Choroid plexus epithelial cell (primary cell): ENCODE data around the gene TMEM244.
A peak's percentile ranks its signal among the peaks of the same experiment; 100 is the strongest.

Experiments
- DNase-seq: peaks from one replicate; pipeline ENCODE4 v3.0.0-alpha.2; 2010; ENCODE audit warnings: low read depth
- H3K4me3 ChIP-seq: 2 replicates; pipeline ENCODE4 v1.5.1; 2011; ENCODE audit warnings: low read depth, mild to moderate bottlenecking, control low read depth, low read length, moderate library complexity
- CTCF ChIP-seq: conservative IDR thresholded peaks from 2 replicates; pipeline ENCODE4 v1.5.1; 2011; ENCODE audit warnings: low read depth, mild to moderate bottlenecking, control low read depth, inconsistent platforms, low read length, moderate library complexity

The TMEM244 gene

DNA sequence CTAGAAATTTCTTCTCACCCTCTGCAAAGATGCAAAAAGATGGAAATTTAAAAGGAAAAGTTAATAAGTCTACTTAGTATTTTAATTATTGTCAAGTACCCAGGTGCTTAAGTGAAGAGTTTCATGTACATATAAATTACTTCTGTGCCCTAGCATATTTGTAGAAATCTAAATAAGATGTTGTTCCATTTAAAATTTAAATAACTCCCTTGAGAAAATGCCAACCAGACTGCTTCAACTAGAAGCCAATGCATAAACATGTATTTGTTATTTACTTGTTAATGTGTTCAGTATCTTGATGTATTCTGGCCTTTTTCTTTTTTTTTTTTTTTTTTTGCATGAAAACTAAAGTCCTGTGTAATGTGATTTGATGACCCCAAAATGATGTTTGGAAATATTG is 6.3 kb upstream of the TMEM244 start:
- no peak overlapping the region for H3K4me3 ChIP-seq
- no peak for TF ChIP-seq CTCF
- no peak for DNase-seq

DNA sequence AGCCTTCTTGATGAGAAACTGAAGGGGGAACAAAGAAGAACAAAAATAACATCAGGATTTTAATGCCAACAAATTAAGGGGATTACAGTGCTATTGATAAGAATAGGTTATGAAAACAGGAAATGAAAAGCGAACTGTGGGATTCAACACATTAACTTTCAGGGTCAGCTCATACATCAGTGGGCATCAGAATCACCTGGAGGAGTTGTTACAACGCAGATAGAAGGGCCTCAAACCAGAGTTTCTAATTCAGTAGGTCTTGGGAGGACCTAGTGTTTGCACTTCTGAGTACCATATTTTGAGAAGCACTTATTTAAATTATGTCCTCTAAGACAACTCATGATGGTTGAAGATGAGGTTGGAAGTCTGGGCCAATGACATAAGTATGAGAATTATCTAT is 5.6 kb upstream of the TMEM244 start:
- no peak for TF ChIP-seq CTCF
- DNase-seq: no peak
- no peak overlapping the region for H3K4me3 ChIP-seq

DNA sequence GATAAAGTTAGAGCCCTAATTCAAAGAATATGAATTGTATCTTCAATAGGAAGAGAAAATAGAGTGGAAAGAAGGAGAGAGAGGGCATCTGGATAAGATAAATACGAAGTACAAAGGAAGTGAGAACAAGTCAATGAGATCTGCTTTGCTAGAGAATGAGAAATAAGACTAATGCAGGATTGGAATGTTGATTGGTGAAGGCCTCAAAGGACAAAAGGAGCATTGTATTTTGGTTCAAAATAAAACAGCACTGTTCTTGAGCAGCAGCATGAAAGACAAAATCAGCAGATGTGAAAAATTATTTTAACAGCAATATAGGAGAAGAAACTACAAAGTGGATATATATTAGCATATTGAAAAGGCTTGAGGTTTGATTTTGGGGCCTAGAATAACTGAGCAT is 5.1 kb upstream of the TMEM244 start:
- H3K4me3 ChIP-seq: no peak overlapping the region
- TF ChIP-seq CTCF: no peak
- no peak for DNase-seq

GRCh38 chr6:129865013-129865412 is 3.9 kb upstream of the TMEM244 start:
- TF ChIP-seq CTCF: no peak
- DNase-seq: no peak

DNA sequence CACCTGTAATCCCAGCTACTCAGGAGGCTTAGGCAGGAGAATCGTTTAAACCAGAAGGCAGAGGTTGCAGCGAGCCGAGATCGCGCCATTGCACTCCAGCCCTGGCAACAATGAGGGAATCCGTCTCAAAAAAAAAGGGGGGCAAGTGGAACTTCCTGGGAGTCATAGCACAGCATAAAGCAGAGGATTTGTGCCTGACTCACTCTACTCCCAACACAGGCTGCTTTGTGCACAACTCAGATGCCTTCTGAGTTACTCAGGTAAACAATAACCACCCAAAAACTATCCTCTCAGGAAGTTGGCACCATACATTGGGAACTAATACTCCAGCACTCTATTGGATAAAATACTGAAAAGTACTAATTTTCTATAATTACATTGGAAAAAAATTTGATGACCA is 2.5 kb upstream of the TMEM244 start:
- no peak for DNase-seq
- no peak overlapping the region for H3K4me3 ChIP-seq
- TF ChIP-seq CTCF: no peak

More at GRCh38 chr6:129865013-129865412, 3.9 kb upstream of the TMEM244 start:
- H3K4me3 ChIP-seq: no peak overlapping the region

DNA sequence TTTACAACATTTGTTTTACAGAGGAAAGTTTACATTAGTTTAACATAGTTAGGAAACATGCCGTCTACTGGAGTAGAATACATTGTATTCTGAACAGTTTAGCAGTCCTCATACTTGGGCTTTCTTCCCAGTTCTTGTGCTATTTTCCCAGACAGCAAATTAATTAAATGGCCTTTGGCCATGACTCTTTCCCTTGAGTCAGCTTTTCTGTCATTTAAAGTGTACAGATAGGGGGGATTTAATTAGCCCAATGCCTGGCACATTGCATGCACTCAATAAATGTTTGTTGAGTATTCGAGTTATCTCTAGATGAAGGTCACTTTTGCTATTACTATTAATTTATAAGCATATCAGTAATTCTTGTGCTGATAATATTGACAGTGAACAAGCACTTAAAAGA is 1.6 kb downstream of the TMEM244 start:
- no peak overlapping the region for H3K4me3 ChIP-seq
- peak; percentile 42 for DNase-seq
- TF ChIP-seq CTCF: no peak

DNA sequence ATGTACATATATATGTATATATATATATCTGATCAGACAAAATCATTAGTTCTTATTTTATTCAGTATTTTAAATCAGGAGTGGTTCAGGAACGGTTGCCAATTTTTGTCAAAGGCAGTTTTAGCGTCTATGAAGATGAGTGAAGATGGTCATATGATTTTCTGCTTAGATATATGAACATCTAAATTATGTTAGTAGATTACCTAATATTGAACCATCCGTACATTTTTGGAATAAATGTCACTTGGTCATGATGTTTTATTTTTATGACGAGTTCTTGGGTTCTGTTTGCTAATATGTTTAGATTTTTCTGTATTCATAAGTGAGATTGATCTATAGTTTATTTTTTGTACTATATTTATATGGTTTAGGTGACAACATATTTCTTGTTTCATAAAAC is 3.3 kb downstream of the TMEM244 start:
- TF ChIP-seq CTCF: no peak
- DNase-seq: no peak
- H3K4me3 ChIP-seq: no peak overlapping the region
